Osteoblast (primary cell): ENCODE measurements around the gene CCDC12. TPM values are rescaled to one million over a fixed set of nuclear protein-coding genes. Genes with fewer than 3 reads are reported as not detected.

Source experiments
- DNase-seq: peaks from one replicate; pipeline ENCODE4 v3.0.0; 2011; ENCODE audit warnings: low spot score, mixed read lengths; ENCODE audit not compliant: insufficient read length; ENCODE audit errors: missing footprints
- H2AFZ ChIP-seq: 2 replicates; pipeline ENCODE4 v1.6.0; 2011; ENCODE audit warnings: mild to moderate bottlenecking, low read length
- H3K27ac ChIP-seq: 2 replicates; pipeline ENCODE4 v1.5.1; 2011; ENCODE audit warnings: mild to moderate bottlenecking, low read depth, low read length, moderate library complexity
- H3K27me3 ChIP-seq: 2 replicates; pipeline ENCODE4 v1.6.0; 2012; ENCODE audit warnings: mild to moderate bottlenecking, control low read depth, inconsistent platforms, low read length, moderate library complexity; ENCODE audit not compliant: insufficient read depth
- H3K36me3 ChIP-seq: 2 replicates; pipeline ENCODE4 v1.5.1; 2011; ENCODE audit warnings: mild to moderate bottlenecking, low read length, control low read depth, moderate library complexity; ENCODE audit not compliant: insufficient read depth
- H3K4me1 ChIP-seq: 2 replicates; pipeline ENCODE4 v1.5.1; 2011; ENCODE audit warnings: mild to moderate bottlenecking, low read length, control low read depth, moderate library complexity; ENCODE audit not compliant: insufficient read depth
- H3K4me2 ChIP-seq: 2 replicates; pipeline ENCODE4 v1.6.0; 2011; ENCODE audit warnings: mild to moderate bottlenecking, low read length; ENCODE audit not compliant: insufficient read depth
- H3K4me3 ChIP-seq: fragments of 200-600 bp; sonication (generic); 3 replicates; pipeline ENCODE4 v1.5.1; 2012; ENCODE audit warnings: mild to moderate bottlenecking, low read length, inconsistent platforms; ENCODE audit not compliant: insufficient read depth
- H3K79me2 ChIP-seq: 2 replicates; pipeline ENCODE4 v1.6.0; 2012; ENCODE audit warnings: mild to moderate bottlenecking, low read length, control low read depth, inconsistent platforms; ENCODE audit not compliant: insufficient read depth
- H3K9me3 ChIP-seq: 2 replicates; pipeline ENCODE4 v1.5.1; 2011; ENCODE audit warnings: low read depth, low read length, control low read depth
- H4K20me1 ChIP-seq: 2 replicates; pipeline ENCODE4 v1.6.0; 2012; ENCODE audit warnings: mild to moderate bottlenecking, low read length, control low read depth; ENCODE audit not compliant: insufficient read depth
- CTCF ChIP-seq: IDR thresholded peaks from 2 replicates; pipeline ENCODE4 v1.5.1; 2011; ENCODE audit warnings: mild to moderate bottlenecking, low read depth, low read length, moderate library complexity; ENCODE audit errors: extremely low read depth
- total RNA-seq: library from RNA; depleted of rRNA; stranded (reverse); fragments of >200 nt; gene quantifications from 2 replicates; pipeline ENCODE4 v1.2.3, GENCODE V29; 2012

Gene CCDC12
- total RNA-seq, 1 donor, result 20.6 TPM

DNA sequence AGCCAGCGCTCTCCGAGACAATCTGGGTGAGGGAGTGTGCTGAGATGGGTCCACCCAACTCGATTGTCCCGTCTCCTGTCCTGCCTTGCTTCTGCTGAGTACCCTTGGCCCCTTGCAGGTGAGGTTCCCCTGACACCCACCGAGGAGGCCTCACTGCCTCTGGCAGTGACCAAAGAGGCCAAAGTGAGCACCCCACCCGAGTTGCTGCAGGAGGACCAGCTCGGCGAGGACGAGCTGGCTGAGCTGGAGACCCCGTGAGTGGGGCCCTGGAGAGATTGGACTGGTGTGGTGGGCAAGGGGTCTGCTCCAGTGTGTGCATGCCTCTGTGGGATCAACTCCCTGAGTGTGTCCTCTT, 26.5 kb upstream of the CCDC12 start:
- no peak overlapping the region for H3K4me3 ChIP-seq
- no peaks in the 10 kb centered on the region for H3K36me3 ChIP-seq
- H3K27ac ChIP-seq, result no peak overlapping the region
- no peak for TF ChIP-seq CTCF
- H3K79me2 ChIP-seq, result no peaks in the 10 kb centered on the region
- DNase-seq, result peak; percentile 80
- H3K27me3 ChIP-seq, result no peaks in the 10 kb centered on the region
- no peaks in the 10 kb centered on the region for H3K9me3 ChIP-seq
- no peaks in the 10 kb centered on the region for H4K20me1 ChIP-seq
- H3K4me2 ChIP-seq, result no peak overlapping the region
- H3K4me1 ChIP-seq, result no peaks in the 10 kb centered on the region
- no peak overlapping the region for H2AFZ ChIP-seq

DNA sequence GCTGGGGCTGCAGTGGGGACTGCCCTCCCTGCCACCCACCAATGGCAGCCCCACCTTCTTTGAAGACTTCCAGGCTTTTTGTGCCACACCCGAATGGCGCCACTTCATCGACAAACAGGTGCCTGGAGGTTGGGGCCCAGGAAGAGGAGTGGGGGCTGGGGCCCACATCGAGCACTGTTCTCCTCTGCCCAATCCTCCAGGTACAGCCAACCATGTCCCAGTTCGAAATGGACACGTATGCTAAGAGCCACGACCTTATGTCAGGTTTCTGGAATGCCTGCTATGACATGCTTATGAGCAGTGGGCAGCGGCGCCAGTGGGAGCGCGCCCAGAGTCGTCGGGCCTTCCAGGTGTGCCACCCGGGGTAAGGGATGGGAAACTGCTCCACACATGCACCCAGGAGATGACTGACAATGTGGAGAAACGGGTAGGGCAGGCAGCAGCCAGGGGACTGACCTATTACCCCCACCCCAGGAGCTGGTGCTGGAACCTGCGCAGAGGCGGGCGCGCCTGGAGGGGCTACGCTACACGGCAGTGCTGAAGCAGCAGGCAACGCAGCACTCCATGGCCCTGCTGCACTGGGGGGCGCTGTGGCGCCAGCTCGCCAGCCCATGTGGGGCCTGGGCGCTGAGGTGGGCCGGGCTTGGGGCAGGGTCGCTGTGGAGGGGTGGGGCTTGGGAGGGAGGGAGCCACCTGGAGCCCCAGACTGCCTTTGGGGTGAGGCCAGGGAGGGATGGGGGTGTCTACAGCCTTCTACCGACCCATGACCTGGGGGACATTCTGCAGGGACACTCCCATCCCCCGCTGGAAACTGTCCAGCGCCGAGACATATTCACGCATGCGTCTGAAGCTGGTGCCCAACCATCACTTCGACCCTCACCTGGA, 25.9 kb upstream of the CCDC12 start:
- H3K9me3 ChIP-seq, result no peaks in the 10 kb centered on the region
- no peak overlapping the region for H3K4me2 ChIP-seq
- peak; percentile 83 for DNase-seq
- H2AFZ ChIP-seq, result no peak overlapping the region
- H3K79me2 ChIP-seq, result no peaks in the 10 kb centered on the region
- no peaks in the 10 kb centered on the region for H3K27me3 ChIP-seq
- no peak overlapping the region for H3K27ac ChIP-seq
- no peak for TF ChIP-seq CTCF
- H3K36me3 ChIP-seq, result no peaks in the 10 kb centered on the region
- no peaks in the 10 kb centered on the region for H3K4me1 ChIP-seq
- no peaks in the 10 kb centered on the region for H4K20me1 ChIP-seq
- H3K4me3 ChIP-seq, result no peak overlapping the region

DNA sequence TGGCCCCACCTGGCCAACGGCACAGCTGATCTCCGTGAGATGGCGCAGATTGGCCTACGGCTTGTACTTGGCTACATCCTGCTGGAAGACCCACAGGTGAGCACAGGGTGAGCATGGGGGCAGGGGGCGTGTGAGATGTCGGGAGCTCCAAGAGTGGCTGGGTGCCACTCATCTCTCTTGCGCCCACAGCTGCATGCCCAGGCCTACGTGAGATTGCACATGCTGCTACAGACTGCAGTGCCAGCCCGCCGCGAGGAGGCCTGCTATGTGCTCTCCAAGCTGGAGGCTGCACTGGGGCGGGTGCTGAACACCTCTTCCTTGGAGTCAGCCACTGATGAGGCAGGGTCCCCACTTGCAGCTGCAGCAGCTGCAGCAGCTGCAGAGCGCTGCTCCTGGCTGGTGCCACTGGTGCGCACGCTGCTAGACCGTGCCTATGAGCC, 25.2 kb upstream of the CCDC12 start:
- H3K36me3 ChIP-seq, result no peaks in the 10 kb centered on the region
- no peaks in the 10 kb centered on the region for H3K79me2 ChIP-seq
- H3K9me3 ChIP-seq, result no peaks in the 10 kb centered on the region
- H4K20me1 ChIP-seq, result no peaks in the 10 kb centered on the region
- no peak overlapping the region for H3K4me2 ChIP-seq
- no peak for TF ChIP-seq CTCF
- no peaks in the 10 kb centered on the region for H3K4me1 ChIP-seq
- H3K27me3 ChIP-seq, result no peaks in the 10 kb centered on the region
- H3K4me3 ChIP-seq, result no peak overlapping the region
- H2AFZ ChIP-seq, result no peak overlapping the region
- peak; percentile 30 for DNase-seq
- no peak overlapping the region for H3K27ac ChIP-seq

DNA sequence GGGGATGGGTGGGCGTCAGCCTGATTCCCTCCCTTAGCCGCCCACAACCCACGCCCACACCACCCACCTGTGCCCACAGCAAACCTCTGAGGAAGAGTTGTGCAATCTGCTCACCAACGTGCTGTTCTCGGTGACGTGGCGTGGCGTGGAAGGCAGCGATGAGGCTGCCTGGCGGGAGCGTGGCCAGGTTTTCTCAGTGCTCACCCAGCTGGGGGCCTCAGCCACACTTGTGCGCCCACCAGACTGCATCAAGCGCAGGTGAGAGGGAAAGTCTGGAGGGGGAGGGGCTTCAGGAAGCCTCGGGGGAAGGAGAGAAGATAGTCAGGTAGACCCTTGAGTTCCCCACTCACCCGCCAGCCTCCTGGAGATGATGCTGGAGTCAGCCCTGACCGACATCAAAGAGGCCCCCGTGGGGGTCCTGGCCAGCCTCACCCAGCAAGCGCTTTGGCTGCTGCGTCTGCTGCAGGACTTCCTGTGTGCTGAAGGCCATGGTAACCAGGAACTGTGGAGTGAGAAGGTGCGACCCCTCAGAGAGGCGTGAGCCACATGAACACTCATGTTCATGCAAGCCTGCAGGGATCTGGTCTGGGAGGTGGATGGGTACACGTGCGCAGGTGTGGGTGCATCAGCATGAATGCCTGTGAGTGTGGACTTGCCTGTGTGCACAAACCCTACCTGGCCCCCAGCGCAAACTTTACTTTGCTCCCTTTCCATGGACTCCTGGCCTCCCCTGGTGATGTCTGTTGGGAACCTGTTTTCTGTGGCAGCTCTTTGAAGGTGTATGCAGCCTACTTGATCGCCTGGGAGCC, 24.6 kb upstream of the CCDC12 start:
- no peak for TF ChIP-seq CTCF
- H3K9me3 ChIP-seq, result no peaks in the 10 kb centered on the region
- no peak overlapping the region for H3K4me3 ChIP-seq
- peak; percentile 88 for DNase-seq
- H3K36me3 ChIP-seq, result no peaks in the 10 kb centered on the region
- no peaks in the 10 kb centered on the region for H3K79me2 ChIP-seq
- H3K4me1 ChIP-seq, result no peaks in the 10 kb centered on the region
- no peak overlapping the region for H2AFZ ChIP-seq
- no peaks in the 10 kb centered on the region for H3K27me3 ChIP-seq
- no peaks in the 10 kb centered on the region for H4K20me1 ChIP-seq
- no peak overlapping the region for H3K4me2 ChIP-seq
- H3K27ac ChIP-seq, result no peak overlapping the region
